Neutrophil (primary cell): Measurements from ENCODE around the gene IDUA.
A peak's percentile ranks its signal among the peaks of the same experiment; 100 is the strongest.
"Not testable (repeated sequence)": the region's sequence is repeated elsewhere in the genome, so short reads cannot be mapped to it uniquely, and the experiment has no call there.

Source experiments
- H3K27ac ChIP-seq: fragments of 200-600 bp; sonication (generic); 2 replicates; pipeline ENCODE4 v1.5.1; 2016; ENCODE audit warnings: mild to moderate bottlenecking, moderate library complexity
- H3K27me3 ChIP-seq: fragments of 200-600 bp; sonication (generic); 2 replicates; pipeline ENCODE4 v1.6.0; 2016; ENCODE audit warnings: mild to moderate bottlenecking
- H3K36me3 ChIP-seq: fragments of 200-600 bp; sonication (generic); 2 replicates; pipeline ENCODE4 v1.5.1; 2017
- H3K4me1 ChIP-seq, 2 experiments: fragments of 200-600 bp in 1 of 2; sonication (generic) in 1 of 2; 1 replicate in 1 of 2; 2 replicates in 1 of 2; pipeline versions ENCODE4 v1.5.1 to v1.6.1; 2013 to 2016; ENCODE audit warnings: low read depth in 1 of 2, low read length in 1 of 2, mild to moderate bottlenecking in 1 of 2, moderate library complexity in 1 of 2; ENCODE audit not compliant: control insufficient read depth in 1 of 2, insufficient read depth in 1 of 2
- H3K4me3 ChIP-seq, 2 experiments: fragments of 200-600 bp in 1 of 2; sonication (generic) in 1 of 2; 1 replicate in 1 of 2; 2 replicates in 1 of 2; pipeline ENCODE4 v1.5.1; 2013 to 2016; ENCODE audit warnings: low read depth in 1 of 2, low read length in 1 of 2, mild to moderate bottlenecking in 1 of 2, moderate library complexity in 1 of 2
- H3K9me3 ChIP-seq: fragments of 200-600 bp; sonication (generic); 2 replicates; pipeline ENCODE4 v1.5.1; 2016
- TF ChIP-seq, protein P1 (sequence below): fragments of 200-600 bp; sonication (generic); IDR thresholded peaks from 2 replicates; pipeline ENCODE4 v1.5.1; 2016; ENCODE audit warnings: antibody characterized with exemption

The IDUA gene

DNA sequence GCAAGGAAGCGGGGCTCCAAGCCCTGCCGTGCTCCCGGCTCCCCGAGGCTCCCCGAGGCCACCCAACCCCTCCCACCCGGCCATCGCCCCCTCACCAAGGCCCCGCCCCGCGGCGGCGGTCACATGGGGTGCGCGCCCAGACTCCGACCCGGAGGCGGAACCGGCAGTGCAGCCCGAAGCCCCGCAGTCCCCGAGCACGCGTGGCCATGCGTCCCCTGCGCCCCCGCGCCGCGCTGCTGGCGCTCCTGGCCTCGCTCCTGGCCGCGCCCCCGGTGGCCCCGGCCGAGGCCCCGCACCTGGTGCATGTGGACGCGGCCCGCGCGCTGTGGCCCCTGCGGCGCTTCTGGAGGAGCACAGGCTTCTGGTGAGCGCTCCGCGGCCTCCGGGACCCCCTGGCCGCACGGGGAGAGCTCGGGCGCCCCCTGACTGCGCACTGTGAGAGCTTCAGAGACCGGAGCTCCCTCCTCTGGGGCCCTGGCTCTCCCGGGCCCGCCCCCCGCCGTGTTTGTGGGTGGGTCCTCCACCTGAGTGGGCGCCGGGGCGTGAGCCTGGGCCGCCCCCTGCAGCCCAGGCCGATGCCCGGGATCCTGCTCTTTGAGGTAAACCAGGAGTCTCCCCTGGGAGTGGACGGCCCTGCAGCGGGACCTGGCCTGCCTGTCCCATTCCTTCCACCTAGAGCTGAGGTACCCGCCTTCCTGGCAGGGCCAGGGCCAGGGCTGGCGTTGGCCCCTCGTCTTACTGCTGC is at the start of gene IDUA:
TSS of gene IDUA (plus strand) at position 166 of the 745 bp plus-strand sequence. CDS start at position 207, 41 bp downstream.
- peaks cover 19 to 24% of the 10 kb centered on the region in 2 experiments for H3K4me1 ChIP-seq
- no peaks in the 10 kb centered on the region for H3K36me3 ChIP-seq
- H3K4me3 ChIP-seq, result peak within 1 kb of the TSS; percentile 61 to 73
- peak within 1 kb of the TSS; percentile 27 for H3K27ac ChIP-seq
- no peaks in the 10 kb centered on the region for H3K9me3 ChIP-seq
- TF ChIP-seq, protein P1, sequence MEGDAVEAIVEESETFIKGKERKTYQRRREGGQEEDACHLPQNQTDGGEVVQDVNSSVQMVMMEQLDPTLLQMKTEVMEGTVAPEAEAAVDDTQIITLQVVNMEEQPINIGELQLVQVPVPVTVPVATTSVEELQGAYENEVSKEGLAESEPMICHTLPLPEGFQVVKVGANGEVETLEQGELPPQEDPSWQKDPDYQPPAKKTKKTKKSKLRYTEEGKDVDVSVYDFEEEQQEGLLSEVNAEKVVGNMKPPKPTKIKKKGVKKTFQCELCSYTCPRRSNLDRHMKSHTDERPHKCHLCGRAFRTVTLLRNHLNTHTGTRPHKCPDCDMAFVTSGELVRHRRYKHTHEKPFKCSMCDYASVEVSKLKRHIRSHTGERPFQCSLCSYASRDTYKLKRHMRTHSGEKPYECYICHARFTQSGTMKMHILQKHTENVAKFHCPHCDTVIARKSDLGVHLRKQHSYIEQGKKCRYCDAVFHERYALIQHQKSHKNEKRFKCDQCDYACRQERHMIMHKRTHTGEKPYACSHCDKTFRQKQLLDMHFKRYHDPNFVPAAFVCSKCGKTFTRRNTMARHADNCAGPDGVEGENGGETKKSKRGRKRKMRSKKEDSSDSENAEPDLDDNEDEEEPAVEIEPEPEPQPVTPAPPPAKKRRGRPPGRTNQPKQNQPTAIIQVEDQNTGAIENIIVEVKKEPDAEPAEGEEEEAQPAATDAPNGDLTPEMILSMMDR, result no peak
- peaks cover 10% of the 10 kb centered on the region for H3K27me3 ChIP-seq

DNA sequence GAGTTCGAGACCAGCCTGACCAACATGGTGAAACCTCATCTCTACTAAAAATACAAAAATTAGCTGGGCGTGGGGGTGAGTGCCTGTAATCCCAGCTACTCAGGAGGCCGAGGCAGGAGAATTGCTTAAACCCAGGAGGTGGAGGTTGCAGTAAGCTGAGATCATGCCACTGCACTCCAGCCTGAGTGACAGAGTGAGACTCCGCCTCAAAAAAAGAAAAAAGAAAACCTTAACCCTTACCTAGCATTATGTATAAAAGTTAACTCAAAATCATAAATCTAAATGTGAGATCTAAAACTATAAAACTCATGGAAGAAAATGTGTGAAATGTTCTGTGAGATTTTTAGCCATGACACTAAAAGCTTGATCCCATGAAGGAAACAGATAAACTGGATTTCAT is 47.3 kb upstream of the IDUA start:
- H3K27me3 ChIP-seq, H3K4me3 ChIP-seq, H3K36me3 ChIP-seq, H3K4me1 ChIP-seq, H3K27ac ChIP-seq, H3K9me3 ChIP-seq: not testable (repeated sequence)

DNA sequence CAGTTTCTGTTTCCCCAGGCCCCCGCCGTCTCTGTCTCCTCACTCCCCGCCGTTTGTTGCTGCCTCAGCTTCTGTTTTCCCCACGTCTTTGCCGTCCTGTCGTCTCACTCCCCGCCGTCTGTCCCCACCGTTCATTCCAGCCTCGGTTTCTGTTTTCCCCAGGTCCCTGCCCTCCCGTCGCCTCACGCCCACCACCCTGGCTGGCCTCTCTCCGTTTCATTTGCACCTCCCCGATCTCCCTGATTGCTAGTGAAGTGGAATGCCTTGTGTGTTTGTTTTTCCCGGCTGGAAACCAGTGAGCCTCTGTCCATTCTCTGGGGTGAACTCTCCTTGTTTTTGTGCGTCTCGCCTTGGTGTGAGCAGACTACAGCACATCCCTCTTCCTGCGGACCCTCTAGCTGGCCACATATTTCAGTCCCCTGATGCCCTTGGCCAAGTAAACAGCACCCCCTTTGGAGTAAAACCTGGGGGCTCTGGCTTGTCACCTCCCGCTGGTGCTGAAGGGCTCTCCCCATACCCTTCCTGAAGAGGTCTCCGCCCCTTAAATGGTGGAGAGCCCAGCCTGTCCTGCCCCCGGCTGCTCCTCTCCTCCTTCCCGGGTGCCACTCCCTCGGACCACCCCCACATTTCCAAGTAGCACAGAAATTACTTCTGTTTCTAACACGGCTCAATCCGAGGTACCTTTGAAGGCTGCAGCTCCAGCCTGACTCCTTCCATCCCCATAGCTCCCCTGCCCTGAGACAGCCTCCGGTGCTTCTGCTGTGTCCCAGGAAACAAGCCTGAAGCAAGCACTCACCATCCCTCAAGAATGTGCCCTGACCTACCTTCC is 41.4 kb upstream of the IDUA start:
- Histone ChIP-seq H3K9me3 (no peaks in the 10 kb centered on the region), H3K27ac (no peak overlapping the region), H3K27me3 (peaks cover 15% of the 10 kb centered on the region), H3K4me3 (no peak overlapping the region), H3K36me3 (peaks cover 14% of the 10 kb centered on the region), H3K4me1 (no peaks in the 10 kb centered on the region)
- TF ChIP-seq, protein P1, result no peak

DNA sequence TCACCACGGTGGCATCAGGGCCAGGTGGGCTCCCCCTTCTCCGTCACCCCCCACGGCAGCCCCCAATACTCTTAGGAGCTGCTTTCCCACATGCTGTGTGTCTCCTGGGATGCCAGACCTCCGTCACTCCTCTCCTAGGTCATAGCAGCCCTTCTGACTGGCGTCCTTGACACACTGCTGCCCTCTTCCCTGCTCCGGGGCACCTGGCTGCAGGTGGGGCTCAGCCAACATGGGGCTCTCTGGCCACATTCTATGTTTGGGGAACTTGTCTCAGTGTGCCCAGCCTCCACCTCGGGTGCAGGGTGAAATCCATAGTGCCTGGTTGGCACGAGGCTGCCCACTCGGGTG is 40.8 kb upstream of the IDUA start:
- TF ChIP-seq, protein P1, result no peak
- H3K27ac ChIP-seq, result no peak overlapping the region
- H3K4me1 ChIP-seq, result no peaks in the 10 kb centered on the region
- peaks cover 17% of the 10 kb centered on the region for H3K36me3 ChIP-seq
- no peaks in the 10 kb centered on the region for H3K9me3 ChIP-seq
- H3K4me3 ChIP-seq, result no peak overlapping the region
- H3K27me3 ChIP-seq, result peaks cover 15% of the 10 kb centered on the region

DNA sequence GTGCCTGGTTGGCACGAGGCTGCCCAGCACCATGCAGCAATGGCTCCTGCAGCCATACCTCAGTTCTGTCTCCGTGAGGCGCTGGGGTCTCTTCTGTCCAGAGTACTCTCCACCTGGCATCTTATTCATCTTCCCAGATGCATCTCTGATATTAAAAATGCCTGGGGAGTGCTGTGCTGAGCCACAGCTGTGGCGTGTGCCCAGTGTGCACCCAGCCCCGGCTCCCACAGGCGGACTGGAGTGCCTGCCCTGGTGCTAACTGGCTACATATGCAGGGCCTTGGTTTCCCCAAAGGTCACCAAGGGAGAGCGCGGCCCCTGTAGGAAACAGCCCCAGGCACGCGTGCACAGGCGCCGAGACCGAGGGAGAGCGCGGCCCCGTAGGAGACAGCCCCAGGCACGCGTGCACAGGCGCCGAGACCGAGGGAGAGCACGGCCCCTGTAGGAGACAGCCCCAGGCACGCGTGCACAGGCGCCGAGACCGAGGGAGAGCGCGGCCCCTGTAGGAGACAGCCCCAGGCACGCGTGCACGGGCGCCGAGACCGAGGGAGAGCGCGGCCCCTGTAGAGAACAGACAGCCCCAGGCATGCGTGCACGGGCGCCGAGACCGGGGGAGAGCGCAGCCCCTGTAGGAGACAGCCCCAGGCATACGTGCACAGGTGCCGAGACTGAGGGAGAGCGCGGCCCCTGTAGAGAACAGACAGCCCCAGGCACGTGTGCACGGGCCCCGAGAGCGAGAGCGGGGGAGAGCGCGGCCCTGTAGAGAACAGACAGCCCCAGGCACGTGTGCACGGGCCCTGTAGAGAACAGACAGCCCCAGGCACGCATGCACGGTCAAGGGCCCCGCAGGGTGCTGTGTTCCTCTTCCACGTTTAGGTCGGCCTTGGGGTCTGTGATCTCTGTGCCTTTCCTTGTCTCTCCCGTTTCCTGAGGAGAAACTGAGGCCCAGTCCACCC is 40.0 kb upstream of the IDUA start:
- Histone ChIP-seq H3K27me3 (peaks cover 15% of the 10 kb centered on the region), H3K36me3 (peaks cover 24% of the 10 kb centered on the region), H3K9me3 (no peaks in the 10 kb centered on the region), H3K4me1 (no peaks in the 10 kb centered on the region), H3K4me3 (no peak overlapping the region), H3K27ac (no peak overlapping the region)
- TF ChIP-seq, protein P1, result no peak
